Coronary artery (tissue), 2 donors: ENCODE measurements around the gene COL9A3.
A peak's percentile ranks its signal among the peaks of the same experiment; 100 is the strongest.

Experiments used
- DNase-seq: peaks from one replicate; pipeline ENCODE4 v3.0.0-alpha.2; 2017; ENCODE audit warnings: low spot score
- H3K27ac ChIP-seq, 2 donors: fragments of 200-600 bp; sonication (generic); one replicate each; pipeline ENCODE4 v1.5.1; 2016 to 2019
- H3K4me3 ChIP-seq: fragments of 200-600 bp; sonication (generic); 2 replicates; pipeline ENCODE4 v1.5.1; 2016; ENCODE audit warnings: mild to moderate bottlenecking, moderate library complexity
- TF ChIP-seq, protein P1 (sequence below): fragments of 200-600 bp; sonication (generic); IDR thresholded peaks from one replicate; pipeline ENCODE4 v1.5.1; 2019; ENCODE audit warnings: antibody characterized with exemption

COL9A3 gene

DNA sequence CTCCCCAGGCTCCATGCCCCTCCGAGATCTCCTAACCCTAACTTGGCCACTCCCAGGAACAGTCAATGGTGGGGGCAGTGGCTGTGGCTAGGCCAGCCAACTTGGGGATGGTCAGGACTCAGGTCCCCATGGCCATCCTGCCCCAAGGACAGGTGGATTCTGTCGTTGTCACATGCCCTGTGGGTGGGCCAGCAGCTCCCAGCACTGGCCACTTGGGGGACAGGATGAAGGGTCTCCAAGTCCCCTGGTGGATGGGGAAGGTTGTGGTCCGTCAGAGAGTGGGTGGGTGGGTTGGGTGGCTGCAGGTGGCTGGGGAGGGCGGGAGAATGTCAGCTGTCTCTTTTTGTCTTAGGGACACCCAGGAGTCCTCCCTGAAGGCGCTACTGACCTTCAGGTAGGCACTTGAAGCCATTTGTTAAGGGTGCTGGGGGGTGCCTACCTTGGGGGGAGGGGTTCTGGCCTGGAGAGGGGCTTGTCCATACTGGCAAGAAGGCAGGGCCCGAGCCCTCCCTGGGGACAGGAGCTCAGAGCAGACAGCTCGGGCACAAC lies 5.5 kb downstream of the COL9A3 start:
- TF ChIP-seq, protein P1, sequence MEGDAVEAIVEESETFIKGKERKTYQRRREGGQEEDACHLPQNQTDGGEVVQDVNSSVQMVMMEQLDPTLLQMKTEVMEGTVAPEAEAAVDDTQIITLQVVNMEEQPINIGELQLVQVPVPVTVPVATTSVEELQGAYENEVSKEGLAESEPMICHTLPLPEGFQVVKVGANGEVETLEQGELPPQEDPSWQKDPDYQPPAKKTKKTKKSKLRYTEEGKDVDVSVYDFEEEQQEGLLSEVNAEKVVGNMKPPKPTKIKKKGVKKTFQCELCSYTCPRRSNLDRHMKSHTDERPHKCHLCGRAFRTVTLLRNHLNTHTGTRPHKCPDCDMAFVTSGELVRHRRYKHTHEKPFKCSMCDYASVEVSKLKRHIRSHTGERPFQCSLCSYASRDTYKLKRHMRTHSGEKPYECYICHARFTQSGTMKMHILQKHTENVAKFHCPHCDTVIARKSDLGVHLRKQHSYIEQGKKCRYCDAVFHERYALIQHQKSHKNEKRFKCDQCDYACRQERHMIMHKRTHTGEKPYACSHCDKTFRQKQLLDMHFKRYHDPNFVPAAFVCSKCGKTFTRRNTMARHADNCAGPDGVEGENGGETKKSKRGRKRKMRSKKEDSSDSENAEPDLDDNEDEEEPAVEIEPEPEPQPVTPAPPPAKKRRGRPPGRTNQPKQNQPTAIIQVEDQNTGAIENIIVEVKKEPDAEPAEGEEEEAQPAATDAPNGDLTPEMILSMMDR, result no peak
- Histone ChIP-seq H3K27ac (no peak overlapping the region), H3K4me3 (no peak overlapping the region)
- DNase-seq, result no peak

DNA sequence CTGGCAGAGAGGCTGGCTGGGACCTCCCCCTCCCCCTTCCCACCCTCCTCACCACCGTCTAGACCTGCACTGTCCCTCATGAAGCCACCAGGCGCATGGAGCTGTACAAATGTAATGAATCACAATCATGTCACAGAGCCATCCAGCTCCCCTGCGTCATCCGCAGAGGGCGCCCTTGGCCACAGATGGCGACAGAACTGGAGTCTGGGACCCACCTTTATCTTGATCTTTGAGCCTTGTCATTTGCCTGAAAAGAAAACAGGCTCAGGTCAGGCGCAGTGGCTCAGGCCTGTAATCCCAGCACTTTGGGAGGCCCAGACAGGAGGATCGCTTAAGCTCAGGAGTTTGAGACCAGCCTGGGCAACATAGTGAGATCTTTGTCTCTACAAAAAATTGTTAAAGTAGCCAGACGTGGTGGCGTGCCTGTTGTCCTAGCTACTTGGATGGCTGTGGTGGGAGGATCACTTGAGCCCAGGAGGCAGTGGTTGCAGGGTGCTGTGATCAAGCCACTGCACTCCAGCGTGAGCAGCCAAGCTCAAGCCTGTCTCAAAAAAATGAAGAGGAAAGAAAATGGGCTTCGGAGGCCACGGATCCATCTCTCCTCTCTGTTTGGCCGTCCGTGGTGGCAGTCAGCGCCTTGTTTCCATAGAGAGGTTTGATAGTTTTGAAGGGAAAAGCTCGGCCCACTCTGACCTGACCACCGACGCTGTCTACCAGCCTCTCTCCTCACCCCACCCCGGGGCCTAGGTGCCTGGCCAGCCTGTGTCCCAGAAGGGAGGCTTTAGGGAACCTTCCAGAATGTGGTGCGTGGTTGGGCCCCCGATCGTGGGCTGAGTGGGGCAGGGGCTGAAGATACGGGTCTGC lies 6.2 kb downstream of the COL9A3 start:
- TF ChIP-seq, protein P1, result no peak
- H3K27ac ChIP-seq, result no peak overlapping the region
- DNase-seq, result no peak
- no peak overlapping the region for H3K4me3 ChIP-seq

DNA sequence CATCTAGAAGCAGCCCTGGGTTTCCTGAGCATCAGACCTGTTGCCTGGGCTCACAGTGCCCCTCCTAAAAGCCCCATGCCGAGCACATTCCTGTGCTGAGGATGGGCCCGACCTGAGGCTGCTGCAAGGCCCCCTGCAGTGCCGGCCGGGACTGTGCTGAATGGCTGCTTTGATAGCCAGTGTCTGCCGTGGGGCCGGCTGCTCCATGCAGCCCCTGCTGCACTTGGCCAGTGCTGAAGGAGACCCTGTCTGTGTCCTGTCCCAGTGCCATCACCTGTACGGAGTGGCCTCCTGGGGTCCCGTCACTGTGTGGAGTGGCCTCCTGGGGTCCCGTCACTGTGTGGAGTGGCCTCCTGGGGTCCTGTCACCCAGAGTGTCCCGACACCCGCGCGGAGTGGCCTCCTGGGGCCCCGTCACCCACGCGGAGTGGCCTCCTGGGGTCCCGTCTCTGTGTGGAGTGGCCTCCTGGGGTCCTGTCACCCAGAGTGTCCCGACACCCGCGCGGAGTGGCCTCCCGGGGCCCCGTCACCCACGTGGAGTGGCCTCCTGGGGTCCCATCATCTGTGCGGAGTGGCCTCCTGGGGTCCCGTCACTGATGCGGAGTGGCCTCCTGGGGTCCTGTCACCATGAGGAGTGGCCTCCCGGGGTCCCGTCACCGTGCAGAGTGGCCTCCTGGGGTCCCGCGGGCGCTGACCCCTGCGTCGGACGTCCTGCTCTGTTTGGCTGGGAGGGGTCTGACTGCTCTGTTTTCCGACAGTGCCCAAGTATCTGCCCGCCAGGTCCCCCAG lies 7.0 kb downstream of the COL9A3 start:
- Histone ChIP-seq H3K4me3 (peak overlapping the region; percentile 77), H3K27ac (peak overlapping the region in 1 of 2 donors; percentile 85)
- TF ChIP-seq, protein P1, result no peak
- no peak for DNase-seq

DNA sequence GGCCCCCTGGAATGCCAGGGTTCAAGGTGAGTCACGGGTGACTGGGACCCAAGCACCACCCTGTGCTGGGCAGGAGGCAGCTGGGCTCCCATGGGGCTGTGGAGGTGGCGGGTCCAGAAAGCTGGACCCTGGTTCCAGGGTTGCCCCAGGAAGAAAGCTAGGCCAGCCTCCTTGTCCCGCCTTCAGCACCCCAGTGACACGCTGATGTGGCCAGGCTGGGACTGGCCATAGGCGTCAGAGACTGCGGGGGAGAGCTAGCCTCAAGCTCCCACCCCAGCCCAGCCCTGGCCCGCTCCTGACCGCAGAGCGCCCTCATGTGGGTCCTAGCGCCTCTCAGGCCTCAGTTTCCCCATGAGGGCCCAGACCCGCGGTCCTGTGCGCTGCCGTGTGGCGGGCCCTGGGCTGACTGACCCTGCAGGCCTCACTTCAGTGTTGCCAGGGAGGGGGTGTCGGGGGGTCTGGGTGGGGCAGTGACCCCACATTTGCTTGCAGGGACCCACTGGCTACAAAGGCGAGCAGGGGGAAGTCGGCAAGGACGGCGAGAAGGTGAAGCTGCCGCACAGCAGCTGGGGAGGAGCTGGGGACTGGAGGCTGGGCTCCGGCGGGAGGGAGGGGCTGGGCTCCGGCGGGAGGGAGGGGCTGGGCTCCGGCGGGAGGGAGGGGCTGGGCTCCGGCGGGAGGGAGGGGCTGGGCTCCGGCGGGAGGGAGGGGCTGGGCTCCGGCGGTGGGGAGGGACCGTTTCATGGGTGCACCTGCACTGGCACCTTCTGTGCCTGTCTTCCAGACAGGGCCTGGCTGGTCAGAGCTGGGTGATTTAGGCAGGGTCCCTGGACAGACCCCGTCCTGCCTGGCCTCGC lies 7.9 kb downstream of the COL9A3 start:
- H3K27ac ChIP-seq, result peak overlapping the region in 1 of 2 donors; percentile 85
- TF ChIP-seq, protein P1, result no peak
- DNase-seq, result no peak
- H3K4me3 ChIP-seq, result peak overlapping the region; percentile 77

DNA sequence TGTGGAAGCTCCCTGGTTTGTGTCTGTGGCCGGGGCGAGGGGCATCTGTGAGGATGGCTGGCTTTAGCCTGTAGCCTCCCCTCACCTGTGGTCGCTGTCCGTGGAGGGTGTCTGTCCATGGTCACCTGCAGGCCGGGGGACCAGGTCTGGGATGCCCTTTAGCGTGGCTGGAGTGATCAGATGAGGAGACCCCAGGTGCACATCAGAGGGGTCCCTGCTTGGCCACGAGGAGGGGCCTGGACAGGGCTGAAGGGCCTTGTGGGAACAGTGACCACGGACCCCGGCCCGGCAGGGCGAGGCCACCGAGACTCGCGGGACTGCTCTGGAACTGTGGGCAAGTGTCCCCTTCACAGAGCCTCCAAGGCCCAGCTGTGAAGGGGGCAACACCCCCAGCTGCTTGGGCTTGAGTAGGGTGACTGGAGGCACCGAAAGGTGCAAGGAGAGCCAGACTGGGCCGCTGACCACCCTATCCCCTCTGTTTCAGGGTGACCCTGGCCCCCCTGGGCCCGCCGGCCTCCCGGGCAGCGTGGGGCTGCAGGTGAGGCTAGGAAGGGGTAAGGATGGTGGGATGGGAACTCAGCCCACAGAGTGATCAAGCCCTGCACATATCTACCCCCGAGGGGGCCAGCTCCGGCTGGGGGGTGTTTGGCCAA lies 8.6 kb downstream of the COL9A3 start:
- no peak for DNase-seq
- TF ChIP-seq, protein P1, result no peak
- Histone ChIP-seq H3K27ac (peak overlapping the region in 1 of 2 donors; percentile 85), H3K4me3 (peak overlapping the region; percentile 77)
